ENCODE results near the gene DICER1.
A peak's percentile ranks its signal among the peaks of the same experiment; 100 is the strongest.

DICER1 gene

GRCh38 chr14:95121911-95122620, 35.3 kb downstream of the DICER1 start:
- DNase-seq = no peak

GRCh38 chr14:95119336-95119735, 38.0 kb downstream of the DICER1 start:
- no peak for DNase-seq

GRCh38 chr14:95117937-95118721, 39.2 kb downstream of the DICER1 start:
- no peak for DNase-seq

- no peak for DNase-seq
Observed at GRCh38 chr14:95113476-95113875, 43.9 kb downstream of the DICER1 start.

GRCh38 chr14:95111507-95112164, 45.7 kb downstream of the DICER1 start:
- no peak for DNase-seq

GRCh38 chr14:95110178-95110577, 47.2 kb downstream of the DICER1 start:
- DNase-seq = no peak

- DNase-seq = no peak
Observed at GRCh38 chr14:95107711-95108110, 49.6 kb downstream of the DICER1 start.

GRCh38 chr14:95106971-95107370, 50.4 kb downstream of the DICER1 start:
- DNase-seq = no peak

GRCh38 chr14:95104911-95105310, 52.4 kb downstream of the DICER1 start:
- no peak for DNase-seq

GRCh38 chr14:95102680-95103044, 54.7 kb downstream of the DICER1 start:
- no peak for DNase-seq

- no peak for DNase-seq
Observed at GRCh38 chr14:95101736-95102679, 55.3 kb downstream of the DICER1 start.

- DNase-seq = peak in 3 of 6 experiments; percentile 3 to 15 (median 4)
Observed at GRCh38 chr14:95098984-95099599, 58.2 kb downstream of the DICER1 start.

- DNase-seq = no peak
Observed at GRCh38 chr14:95097385-95097784, 59.9 kb downstream of the DICER1 start.

GRCh38 chr14:95096476-95096875, 60.9 kb downstream of the DICER1 start:
- no peak for DNase-seq

- no peak for DNase-seq
Observed at GRCh38 chr14:95095996-95096395, 61.3 kb downstream of the DICER1 start.

- no peak for DNase-seq
Observed at GRCh38 chr14:95092723-95093122, 64.6 kb downstream of the DICER1 start.

- no peak for DNase-seq
Observed at GRCh38 chr14:95091581-95091980, 65.7 kb downstream of the DICER1 start.

- no peak for DNase-seq
Observed at GRCh38 chr14:95088665-95089064, 68.7 kb downstream of the DICER1 start.

GRCh38 chr14:95087619-95088018, 69.7 kb downstream of the DICER1 start:
- DNase-seq = no peak

GRCh38 chr14:95085321-95085720, 72.0 kb downstream of the DICER1 start:
- no peak for DNase-seq

- DNase-seq = no peak
Observed at GRCh38 chr14:95078867-95079266, 78.5 kb downstream of the DICER1 start.

- DNase-seq = no peak
Observed at GRCh38 chr14:95077345-95077744, 80.0 kb downstream of the DICER1 start.

Measured in stimulated activated naive CD4-positive, alpha-beta T cell (primary cell).